Measurements from ENCODE around the gene TCF7L1.
"Not testable (repeated sequence)": the region's sequence is repeated elsewhere in the genome, so short reads cannot be mapped to it uniquely, and the experiment has no call there.

The TCF7L1 gene

GRCh38 chr2:85110991-85111560 lies 22.1 kb upstream of the TCF7L1 start:
- Histone ChIP-seq H3K9ac (ENCODE audit: low read depth, low read length) (no peak overlapping the region), H3K4me3 (ENCODE audit: low read depth, low read length) (no peak overlapping the region), H3K27me3 (ENCODE audit: control insufficient read depth, insufficient read depth, low read length) (peaks cover 20% of the 10 kb centered on the region), H3K9me3 (ENCODE audit: control insufficient read depth, insufficient read depth, low read length) (no peaks in the 10 kb centered on the region), H3K36me3 (ENCODE audit: control insufficient read depth, insufficient read depth, low read length) (no peaks in the 10 kb centered on the region), H3K27ac (ENCODE audit: low read depth, low read length) (no peak overlapping the region), H3K4me1 (ENCODE audit: control insufficient read depth, insufficient read depth, low read length) (no peaks in the 10 kb centered on the region)

GRCh38 chr2:85111819-85112281 lies 21.3 kb upstream of the TCF7L1 start:
- H3K36me3 ChIP-seq (ENCODE audit: control insufficient read depth, insufficient read depth, low read length): no peaks in the 10 kb centered on the region
- H3K4me3 ChIP-seq (ENCODE audit: low read depth, low read length): no peak overlapping the region
- no peak overlapping the region for H3K27ac ChIP-seq (ENCODE audit: low read depth, low read length)

GRCh38 chr2:85112906-85113625 lies 20.1 kb upstream of the TCF7L1 start:
- no peak overlapping the region for H3K4me3 ChIP-seq (ENCODE audit: low read depth, low read length)
- H3K27ac ChIP-seq (ENCODE audit: low read depth, low read length): no peak overlapping the region
- peaks cover 34% of the 10 kb centered on the region for H3K27me3 ChIP-seq (ENCODE audit: control insufficient read depth, insufficient read depth, low read length)
- H3K9me3 ChIP-seq (ENCODE audit: control insufficient read depth, insufficient read depth, low read length): no peaks in the 10 kb centered on the region
- H3K36me3 ChIP-seq (ENCODE audit: control insufficient read depth, insufficient read depth, low read length): no peaks in the 10 kb centered on the region
- no peak overlapping the region for H3K9ac ChIP-seq (ENCODE audit: low read depth, low read length)
- no peaks in the 10 kb centered on the region for H3K4me1 ChIP-seq (ENCODE audit: control insufficient read depth, insufficient read depth, low read length)

More at GRCh38 chr2:85111819-85112281, 21.3 kb upstream of the TCF7L1 start:
- Histone ChIP-seq H3K9me3 (ENCODE audit: control insufficient read depth, insufficient read depth, low read length) (no peaks in the 10 kb centered on the region), H3K4me1 (ENCODE audit: control insufficient read depth, insufficient read depth, low read length) (no peaks in the 10 kb centered on the region), H3K9ac (ENCODE audit: low read depth, low read length) (no peak overlapping the region), H3K27me3 (ENCODE audit: control insufficient read depth, insufficient read depth, low read length) (peaks cover 28% of the 10 kb centered on the region)

GRCh38 chr2:85114586-85115330 lies 18.4 kb upstream of the TCF7L1 start:
- Histone ChIP-seq H3K27me3 (ENCODE audit: control insufficient read depth, insufficient read depth, low read length) (peaks cover 47% of the 10 kb centered on the region), H3K9me3 (ENCODE audit: control insufficient read depth, insufficient read depth, low read length) (no peaks in the 10 kb centered on the region)

GRCh38 chr2:85116207-85116606 lies 17.0 kb upstream of the TCF7L1 start:
- Histone ChIP-seq H3K9me3 (ENCODE audit: control insufficient read depth, insufficient read depth, low read length) (no peaks in the 10 kb centered on the region), H3K4me1 (ENCODE audit: control insufficient read depth, insufficient read depth, low read length) (peaks cover 9% of the 10 kb centered on the region), H3K9ac (ENCODE audit: low read depth, low read length) (no peak overlapping the region), H3K27ac (ENCODE audit: low read depth, low read length) (no peak overlapping the region), H3K36me3 (ENCODE audit: control insufficient read depth, insufficient read depth, low read length) (no peaks in the 10 kb centered on the region), H3K27me3 (ENCODE audit: control insufficient read depth, insufficient read depth, low read length) (peaks cover 48% of the 10 kb centered on the region), H3K4me3 (ENCODE audit: low read depth, low read length) (no peak overlapping the region)

More at GRCh38 chr2:85114586-85115330, 18.4 kb upstream of the TCF7L1 start:
- Histone ChIP-seq H3K4me1 (ENCODE audit: control insufficient read depth, insufficient read depth, low read length) (peaks cover 2% of the 10 kb centered on the region), H3K9ac (ENCODE audit: low read depth, low read length) (no peak overlapping the region), H3K4me3 (ENCODE audit: low read depth, low read length) (no peak overlapping the region), H3K36me3 (ENCODE audit: control insufficient read depth, insufficient read depth, low read length) (no peaks in the 10 kb centered on the region), H3K27ac (ENCODE audit: low read depth, low read length) (no peak overlapping the region)

GRCh38 chr2:85119900-85120299 lies 13.3 kb upstream of the TCF7L1 start:
- peak overlapping the region; percentile 32 for H3K27ac ChIP-seq (ENCODE audit: low read depth, low read length)
- no peaks in the 10 kb centered on the region for H3K36me3 ChIP-seq (ENCODE audit: control insufficient read depth, insufficient read depth, low read length)
- no peak overlapping the region for H3K4me3 ChIP-seq (ENCODE audit: low read depth, low read length)
- H3K9me3 ChIP-seq (ENCODE audit: control insufficient read depth, insufficient read depth, low read length): no peaks in the 10 kb centered on the region
- peaks cover 41% of the 10 kb centered on the region for H3K27me3 ChIP-seq (ENCODE audit: control insufficient read depth, insufficient read depth, low read length)
- H3K9ac ChIP-seq (ENCODE audit: low read depth, low read length): no peak overlapping the region
- peaks cover 9% of the 10 kb centered on the region for H3K4me1 ChIP-seq (ENCODE audit: control insufficient read depth, insufficient read depth, low read length)

GRCh38 chr2:85120363-85120762 lies 12.8 kb upstream of the TCF7L1 start:
- Histone ChIP-seq H3K36me3 (ENCODE audit: control insufficient read depth, insufficient read depth, low read length) (no peaks in the 10 kb centered on the region), H3K9me3 (ENCODE audit: control insufficient read depth, insufficient read depth, low read length) (no peaks in the 10 kb centered on the region), H3K4me1 (ENCODE audit: control insufficient read depth, insufficient read depth, low read length) (peaks cover 9% of the 10 kb centered on the region), H3K27me3 (ENCODE audit: control insufficient read depth, insufficient read depth, low read length) (peaks cover 39% of the 10 kb centered on the region), H3K4me3 (ENCODE audit: low read depth, low read length) (no peak overlapping the region), H3K27ac (ENCODE audit: low read depth, low read length) (no peak overlapping the region), H3K9ac (ENCODE audit: low read depth, low read length) (no peak overlapping the region)

GRCh38 chr2:85126462-85126861 lies 6.7 kb upstream of the TCF7L1 start:
- H3K27me3 ChIP-seq (ENCODE audit: control insufficient read depth, insufficient read depth, low read length); H3K36me3 ChIP-seq (ENCODE audit: control insufficient read depth, insufficient read depth, low read length); H3K9ac ChIP-seq (ENCODE audit: low read depth, low read length); H3K9me3 ChIP-seq (ENCODE audit: control insufficient read depth, insufficient read depth, low read length); H3K4me1 ChIP-seq (ENCODE audit: control insufficient read depth, insufficient read depth, low read length); H3K27ac ChIP-seq (ENCODE audit: low read depth, low read length); H3K4me3 ChIP-seq (ENCODE audit: low read depth, low read length): not testable (repeated sequence)

- Histone ChIP-seq H3K27ac (ENCODE audit: low read depth, low read length) (no peak overlapping the region), H3K9ac (ENCODE audit: low read depth, low read length) (no peak overlapping the region), H3K4me1 (ENCODE audit: control insufficient read depth, insufficient read depth, low read length) (0 out of 2 replicates have a peak, but pooled peaks cover 8% of the 10 kb centered on the region), H3K4me3 (ENCODE audit: low read depth, low read length) (no peak overlapping the region), H3K9me3 (ENCODE audit: control insufficient read depth, insufficient read depth, low read length) (no peaks in the 10 kb centered on the region), H3K36me3 (ENCODE audit: control insufficient read depth, insufficient read depth, low read length) (no peaks in the 10 kb centered on the region), H3K27me3 (ENCODE audit: control insufficient read depth, insufficient read depth, low read length) (no peaks in the 10 kb centered on the region)
Measured at GRCh38 chr2:85129861-85130260, 3.3 kb upstream of the TCF7L1 start.

GRCh38 chr2:85130407-85130806 lies 2.8 kb upstream of the TCF7L1 start:
- Histone ChIP-seq H3K9ac (ENCODE audit: low read depth, low read length) (no peak overlapping the region), H3K4me3 (ENCODE audit: low read depth, low read length) (no peak overlapping the region), H3K27me3 (ENCODE audit: control insufficient read depth, insufficient read depth, low read length) (no peaks in the 10 kb centered on the region), H3K36me3 (ENCODE audit: control insufficient read depth, insufficient read depth, low read length) (no peaks in the 10 kb centered on the region), H3K4me1 (ENCODE audit: control insufficient read depth, insufficient read depth, low read length) (0 out of 2 replicates have a peak, but pooled peaks cover 8% of the 10 kb centered on the region), H3K9me3 (ENCODE audit: control insufficient read depth, insufficient read depth, low read length) (no peaks in the 10 kb centered on the region), H3K27ac (ENCODE audit: low read depth, low read length) (no peak overlapping the region)

GRCh38 chr2:85131116-85131515 lies 2.1 kb upstream of the TCF7L1 start:
- Histone ChIP-seq H3K4me3 (ENCODE audit: low read depth, low read length) (no peak overlapping the region), H3K9me3 (ENCODE audit: control insufficient read depth, insufficient read depth, low read length) (no peaks in the 10 kb centered on the region), H3K36me3 (ENCODE audit: control insufficient read depth, insufficient read depth, low read length) (0 out of 2 replicates have a peak, but pooled peaks cover 2% of the 10 kb centered on the region), H3K9ac (ENCODE audit: low read depth, low read length) (no peak overlapping the region), H3K4me1 (ENCODE audit: control insufficient read depth, insufficient read depth, low read length) (peaks cover 14% of the 10 kb centered on the region), H3K27me3 (ENCODE audit: control insufficient read depth, insufficient read depth, low read length) (no peaks in the 10 kb centered on the region; the same call in 1 of the 2 replicates), H3K27ac (ENCODE audit: low read depth, low read length) (no peak overlapping the region)

All from HUES48 (cell line).